Fibroblast of skin of right quadriceps (primary cell): ENCODE results near the gene MFAP5.
"Not testable (repeated sequence)": the region's sequence is repeated elsewhere in the genome, so short reads cannot be mapped to it uniquely, and the experiment has no call there.

Experiments
- DNase-seq: peaks from one replicate; pipeline ENCODE4 v3.0.0-alpha.2; 2013

Gene MFAP5

GRCh38 chr12:8624750-8625149 lies 37.9 kb downstream of the MFAP5 start:
- not testable (repeated sequence) for DNase-seq

GRCh38 chr12:8622646-8623045 lies 40.0 kb downstream of the MFAP5 start:
- DNase-seq = no peak

- no peak for DNase-seq
Observed at GRCh38 chr12:8615206-8615605, 47.4 kb downstream of the MFAP5 start.

GRCh38 chr12:8613881-8614280 lies 48.7 kb downstream of the MFAP5 start:
- DNase-seq = not testable (repeated sequence)

- no peak for DNase-seq
Observed at GRCh38 chr12:8612629-8613028, 50.0 kb downstream of the MFAP5 start, which contains the start of gene AICDA. Gene AICDA (minus strand): TSS chr12:8612859. CDS start chr12:8612767, 92 bp downstream.

GRCh38 chr12:8609061-8609570 lies 53.5 kb downstream of the MFAP5 start:
- peak; percentile 38 for DNase-seq

GRCh38 chr12:8606890-8607289 lies 55.7 kb downstream of the MFAP5 start:
- DNase-seq = no peak

GRCh38 chr12:8605057-8605456 lies 57.6 kb downstream of the MFAP5 start:
- no peak for DNase-seq

GRCh38 chr12:8603856-8604255 lies 58.8 kb downstream of the MFAP5 start:
- DNase-seq = no peak

GRCh38 chr12:8603286-8603685 lies 59.3 kb downstream of the MFAP5 start:
- no peak for DNase-seq

- DNase-seq = no peak
Observed at GRCh38 chr12:8596561-8596960, 66.1 kb downstream of the MFAP5 start.
